Stimulated activated naive CD8-positive, alpha-beta T cell treated with anti-CD3 and anti-CD28 coated beads, Interleukin-15, Interleukin-2, amounts not matched to agents 100 ng/mL and 50 ng/mL, for 24 hours (primary cell): ENCODE data around the gene MTHFD2L.
"Not testable (repeated sequence)": the region's sequence is repeated elsewhere in the genome, so short reads cannot be mapped to it uniquely, and the experiment has no call there.

Experiments
- H3K27ac Mint-ChIP-seq: one replicate; pipeline ENCODE4 v1.8.0; 2021; ENCODE audit warnings: mild to moderate bottlenecking, mixed read lengths
- H3K27me3 Mint-ChIP-seq: one replicate; pipeline ENCODE4 v1.8.0; 2021; ENCODE audit warnings: mixed read lengths
- H3K36me3 Mint-ChIP-seq: one replicate; pipeline ENCODE4 v1.8.0; 2021; ENCODE audit warnings: low read depth, mixed read lengths
- H3K4me1 Mint-ChIP-seq: one replicate; pipeline ENCODE4 v1.8.0; 2021; ENCODE audit warnings: low read depth, mixed read lengths
- H3K4me3 Mint-ChIP-seq: one replicate; pipeline ENCODE4 v1.8.0; 2021; ENCODE audit warnings: mild to moderate bottlenecking, mixed read lengths
- H3K9me3 Mint-ChIP-seq: one replicate; pipeline ENCODE4 v1.8.0; 2021; ENCODE audit warnings: mixed read lengths

The MTHFD2L gene

DNA sequence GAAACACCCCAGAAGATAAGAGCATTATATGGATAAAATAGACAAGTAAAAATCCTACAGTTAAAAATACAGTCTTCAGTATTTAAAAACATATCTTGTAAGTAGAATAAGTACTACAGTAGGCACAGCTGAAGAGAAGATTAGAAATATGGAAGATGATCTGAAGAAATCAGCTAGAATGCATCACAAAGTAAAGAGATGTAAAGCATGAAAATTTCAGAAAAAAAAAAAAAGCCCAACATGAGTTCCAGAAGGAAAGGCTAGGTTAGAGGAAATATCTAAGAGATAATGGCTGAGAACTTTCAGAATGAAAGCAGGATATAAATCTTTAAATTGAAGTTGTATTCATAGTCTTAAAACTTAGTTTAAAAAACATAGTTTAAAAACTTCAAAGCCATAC, 171.4 kb downstream of the MTHFD2L start:
- H3K36me3 Mint-ChIP-seq, result no peaks in the 10 kb centered on the region
- no peaks in the 10 kb centered on the region for H3K4me1 Mint-ChIP-seq
- no peak overlapping the region for H3K27ac Mint-ChIP-seq
- no peaks in the 10 kb centered on the region for H3K9me3 Mint-ChIP-seq
- H3K4me3 Mint-ChIP-seq, result no peak overlapping the region
- peaks cover 21% of the 10 kb centered on the region for H3K27me3 Mint-ChIP-seq

GRCh38 chr4:74330295-74330750, 172.4 kb downstream of the MTHFD2L start:
- Mint-ChIP-seq H3K4me3 (no peak overlapping the region), H3K27ac (no peak overlapping the region)

DNA sequence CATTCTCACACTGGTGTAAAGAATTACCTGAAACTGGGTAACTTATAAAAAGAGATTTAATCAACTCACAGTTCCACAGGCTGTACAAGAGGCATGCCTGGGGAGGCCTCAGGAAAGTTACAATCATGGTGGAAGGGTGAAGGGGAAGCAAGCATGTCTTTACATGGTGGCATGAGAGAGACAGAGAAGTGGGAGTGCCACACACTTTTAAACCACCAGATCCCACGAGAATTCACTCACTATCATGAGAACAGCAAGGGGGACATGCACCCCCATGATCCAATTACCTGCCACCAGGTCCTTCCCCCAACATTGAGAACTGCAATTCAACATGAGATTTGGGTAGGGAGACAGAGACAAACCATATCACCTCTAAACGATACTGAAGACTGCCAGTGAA, 173.3 kb downstream of the MTHFD2L start:
- Mint-ChIP-seq H3K36me3 (no peaks in the 10 kb centered on the region), H3K9me3 (no peaks in the 10 kb centered on the region), H3K4me3 (no peak overlapping the region)

More at GRCh38 chr4:74330295-74330750, 172.4 kb downstream of the MTHFD2L start:
- no peaks in the 10 kb centered on the region for H3K4me1 Mint-ChIP-seq
- no peaks in the 10 kb centered on the region for H3K36me3 Mint-ChIP-seq
- peaks cover 21% of the 10 kb centered on the region for H3K27me3 Mint-ChIP-seq
- no peaks in the 10 kb centered on the region for H3K9me3 Mint-ChIP-seq

DNA sequence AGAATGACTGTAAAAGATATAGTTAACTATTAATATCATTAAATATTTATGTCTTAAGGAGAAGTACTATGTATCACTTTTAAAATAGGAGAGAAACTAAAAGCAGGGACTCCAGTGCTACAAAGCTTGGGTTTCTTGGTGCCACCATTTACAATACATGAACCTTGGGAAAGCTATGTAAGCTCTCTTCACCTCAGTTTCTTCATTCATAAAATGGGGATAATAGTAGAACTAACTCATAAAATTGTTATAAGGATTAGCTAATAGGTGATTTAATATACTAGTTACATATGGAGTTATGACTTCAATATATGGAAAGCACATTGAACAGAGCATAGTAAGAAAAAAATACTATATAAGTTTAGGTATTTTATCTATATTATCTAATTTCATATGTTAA, 174.0 kb downstream of the MTHFD2L start:
- H3K4me3 Mint-ChIP-seq, result no peak overlapping the region
- no peaks in the 10 kb centered on the region for H3K9me3 Mint-ChIP-seq
- H3K27ac Mint-ChIP-seq, result no peak overlapping the region
- no peaks in the 10 kb centered on the region for H3K4me1 Mint-ChIP-seq
- H3K27me3 Mint-ChIP-seq, result peaks cover 16% of the 10 kb centered on the region
- H3K36me3 Mint-ChIP-seq, result no peaks in the 10 kb centered on the region

More for the DNA sequence above, 173.3 kb downstream of the MTHFD2L start:
- peaks cover 16% of the 10 kb centered on the region for H3K27me3 Mint-ChIP-seq
- H3K4me1 Mint-ChIP-seq, result no peaks in the 10 kb centered on the region
- no peak overlapping the region for H3K27ac Mint-ChIP-seq

- no peaks in the 10 kb centered on the region for H3K36me3 Mint-ChIP-seq
- H3K27ac Mint-ChIP-seq, result no peak overlapping the region
- peaks cover 3% of the 10 kb centered on the region for H3K27me3 Mint-ChIP-seq
- no peak overlapping the region for H3K4me3 Mint-ChIP-seq
- no peaks in the 10 kb centered on the region for H3K9me3 Mint-ChIP-seq
- no peaks in the 10 kb centered on the region for H3K4me1 Mint-ChIP-seq
Observed at GRCh38 chr4:74334636-74335035, 176.7 kb downstream of the MTHFD2L start.

- Mint-ChIP-seq H3K4me1 (no peaks in the 10 kb centered on the region), H3K27me3 (peaks cover 4% of the 10 kb centered on the region)
Observed at GRCh38 chr4:74335341-74336021, 177.6 kb downstream of the MTHFD2L start.

GRCh38 chr4:74338792-74339333, 180.9 kb downstream of the MTHFD2L start:
- Mint-ChIP-seq H3K36me3 (no peaks in the 10 kb centered on the region), H3K27ac (no peak overlapping the region), H3K4me3 (no peak overlapping the region), H3K27me3 (peaks cover 14% of the 10 kb centered on the region), H3K4me1 (no peaks in the 10 kb centered on the region), H3K9me3 (peaks cover 5% of the 10 kb centered on the region)

More at GRCh38 chr4:74335341-74336021, 177.6 kb downstream of the MTHFD2L start:
- Mint-ChIP-seq H3K27ac (no peak overlapping the region), H3K36me3 (no peaks in the 10 kb centered on the region), H3K9me3 (peaks cover 4% of the 10 kb centered on the region), H3K4me3 (no peak overlapping the region)

DNA sequence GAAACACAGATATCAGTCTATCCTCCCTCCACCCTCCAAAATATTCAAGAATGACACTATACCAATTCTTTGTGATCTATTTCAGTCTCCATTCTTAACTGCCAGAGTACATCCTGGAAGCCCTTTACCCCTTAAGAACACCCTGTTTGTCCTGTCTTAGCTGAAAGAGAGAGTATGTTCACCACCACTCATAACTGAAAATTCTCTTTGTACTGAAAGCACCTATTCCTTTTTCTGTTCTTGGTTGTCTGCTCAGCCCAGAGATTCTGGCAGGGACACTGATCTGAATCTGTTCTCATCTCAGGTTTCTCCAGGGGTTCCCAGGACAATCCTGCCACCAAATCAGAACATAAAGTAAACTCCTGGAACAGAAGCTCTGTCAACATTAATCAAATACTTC, 181.6 kb downstream of the MTHFD2L start:
- no peaks in the 10 kb centered on the region for H3K36me3 Mint-ChIP-seq
- H3K27me3 Mint-ChIP-seq, result peaks cover 14% of the 10 kb centered on the region
- H3K27ac Mint-ChIP-seq, result no peak overlapping the region
- H3K4me1 Mint-ChIP-seq, result no peaks in the 10 kb centered on the region
- no peak overlapping the region for H3K4me3 Mint-ChIP-seq
- peaks cover 7% of the 10 kb centered on the region for H3K9me3 Mint-ChIP-seq

DNA sequence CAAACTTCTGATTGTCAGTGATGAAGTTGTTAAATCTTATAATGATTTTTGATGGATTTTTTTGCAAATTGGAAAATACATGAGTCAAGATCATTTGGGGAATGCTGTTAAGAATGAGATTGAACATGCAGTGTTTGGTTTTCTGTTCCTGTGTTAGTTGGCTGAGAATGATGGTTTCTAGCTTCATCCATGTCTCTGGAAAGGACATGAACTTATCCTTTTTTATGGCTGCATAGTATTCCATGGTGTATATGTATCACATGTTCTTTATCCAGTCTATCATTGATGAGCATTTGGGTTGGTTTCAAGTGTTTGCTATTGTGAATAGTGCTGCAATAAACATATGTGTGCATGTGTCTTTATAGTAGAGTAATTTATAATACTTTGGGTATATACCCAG, 182.5 kb downstream of the MTHFD2L start:
- not testable (repeated sequence) for H3K36me3 Mint-ChIP-seq, H3K4me1 Mint-ChIP-seq, H3K27ac Mint-ChIP-seq, H3K4me3 Mint-ChIP-seq
- Mint-ChIP-seq H3K9me3 (peaks cover 15% of the 10 kb centered on the region), H3K27me3 (peaks cover 19% of the 10 kb centered on the region)

- Mint-ChIP-seq H3K9me3 (peaks cover 16% of the 10 kb centered on the region), H3K36me3 (peaks cover 4% of the 10 kb centered on the region), H3K27me3 (peaks cover 20% of the 10 kb centered on the region), H3K4me1 (no peaks in the 10 kb centered on the region), H3K4me3 (no peak overlapping the region), H3K27ac (no peak overlapping the region)
Observed at GRCh38 chr4:74344031-74344430, 186.1 kb downstream of the MTHFD2L start.
